HG03460 (cell line): Measurements from ENCODE around the gene PCBP3.

Experiments used
- ATAC-seq: cut with Tn5 transposase; IDR thresholded peaks from one replicate; pipeline ENCODE4 v1.9.1; 2021; ENCODE audit not compliant: unreplicated experiment

Gene PCBP3

DNA sequence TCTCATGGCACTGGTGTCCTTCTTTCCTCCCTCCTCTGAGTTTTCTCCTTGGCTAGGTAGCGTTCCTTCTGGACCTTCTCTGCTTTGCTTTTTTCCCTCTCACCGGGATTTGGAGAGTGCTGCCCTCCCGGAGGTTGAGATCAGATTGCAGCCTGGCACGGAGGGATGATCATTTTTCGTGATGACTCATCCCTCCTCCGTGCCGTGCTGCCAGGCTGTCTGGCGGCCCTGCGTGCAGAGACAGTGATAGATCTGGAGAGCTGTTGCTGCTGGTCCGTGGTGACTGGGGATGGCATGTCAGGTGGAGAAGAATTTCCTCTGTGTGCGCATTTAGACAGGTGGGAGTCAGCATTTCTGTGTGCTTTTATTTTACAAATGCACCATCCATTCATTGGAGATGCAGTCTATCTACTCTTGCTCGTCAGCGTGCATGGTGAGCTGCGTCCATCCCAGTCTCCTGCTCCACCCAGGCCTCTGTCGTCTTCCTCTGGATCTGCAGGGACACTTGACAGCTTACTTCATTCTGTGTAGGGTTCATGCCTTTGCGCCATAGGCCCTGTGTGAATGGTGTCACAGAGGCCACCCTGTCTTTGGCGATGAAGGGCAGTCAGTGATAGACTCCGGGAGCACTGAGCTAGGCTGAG lies 104.4 kb downstream of the PCBP3 start:
- no peak for ATAC-seq

- ATAC-seq: no peak
These were observed 105.1 kb downstream of the PCBP3 start for GRCh38 chr21:45748593-45748992.

GRCh38 chr21:45749974-45750373 lies 106.4 kb downstream of the PCBP3 start:
- ATAC-seq: no peak

GRCh38 chr21:45750936-45751335 lies 107.4 kb downstream of the PCBP3 start:
- ATAC-seq: no peak

DNA sequence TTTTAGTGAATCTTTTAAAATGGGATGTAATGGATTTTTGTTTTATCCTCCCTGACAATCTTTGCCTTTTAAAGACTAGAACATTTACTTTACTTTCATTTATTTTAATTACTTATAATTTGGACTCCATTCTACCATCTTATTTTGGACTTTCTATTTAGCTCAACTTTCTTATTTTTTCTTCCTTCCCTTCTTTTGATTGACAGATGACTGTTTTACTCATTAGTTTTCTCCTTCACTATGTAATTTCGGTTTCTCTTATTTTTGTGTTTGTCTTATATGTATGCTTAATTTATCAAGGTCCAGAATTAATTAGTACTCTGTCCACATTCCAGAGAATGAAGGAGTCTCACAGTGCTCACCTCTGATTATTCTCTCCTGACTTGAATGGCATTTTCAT lies 109.9 kb downstream of the PCBP3 start:
- no peak for ATAC-seq

DNA sequence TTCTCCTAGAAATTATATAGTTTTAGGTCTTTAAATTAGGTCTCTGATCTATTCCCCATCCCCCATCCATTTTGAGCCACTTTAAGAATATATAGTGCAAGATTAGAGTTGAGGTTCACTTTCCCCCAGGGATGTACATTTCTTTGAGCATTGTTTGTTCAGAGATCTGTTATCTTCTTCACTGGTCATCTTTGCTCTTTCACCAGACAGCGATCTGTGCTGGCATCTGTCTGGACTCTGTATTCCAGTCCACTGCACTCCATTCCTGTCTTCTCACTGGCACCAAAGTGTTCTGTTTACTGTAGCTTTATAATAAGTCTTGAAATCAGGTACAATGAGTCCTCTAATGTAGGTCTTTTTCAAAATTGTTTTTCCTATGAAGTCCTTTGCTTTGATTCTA lies 112.5 kb downstream of the PCBP3 start:
- no peak for ATAC-seq

- ATAC-seq: no peak
These were observed 113.1 kb downstream of the PCBP3 start for GRCh38 chr21:45756669-45757068.

DNA sequence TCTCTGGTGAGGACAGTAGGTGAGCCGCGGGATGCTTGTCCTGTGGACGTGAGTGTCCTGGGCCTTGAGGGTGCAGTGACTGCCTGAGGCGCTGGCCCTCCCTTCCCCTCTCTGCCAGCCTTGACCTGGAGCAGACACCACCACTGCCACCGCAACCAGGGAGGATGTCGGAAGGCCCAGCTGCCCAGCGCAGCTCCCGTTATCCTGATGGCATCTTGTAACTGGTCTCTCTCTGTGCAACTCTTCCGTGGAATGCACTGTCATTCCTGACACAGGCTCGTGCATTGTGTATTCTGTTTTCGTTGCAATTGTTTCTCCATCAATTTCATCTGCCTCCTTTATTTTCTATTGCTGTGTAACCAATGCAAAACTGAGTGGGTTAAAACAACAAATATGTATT lies 118.2 kb downstream of the PCBP3 start:
- ATAC-seq: no peak

GRCh38 chr21:45763074-45763473 lies 119.5 kb downstream of the PCBP3 start:
- ATAC-seq: no peak

GRCh38 chr21:45763506-45763905 lies 120.0 kb downstream of the PCBP3 start:
- no peak for ATAC-seq

GRCh38 chr21:45764792-45765191 lies 121.3 kb downstream of the PCBP3 start:
- ATAC-seq: no peak

- ATAC-seq: no peak
These were observed 121.8 kb downstream of the PCBP3 start for GRCh38 chr21:45765375-45765774.

DNA sequence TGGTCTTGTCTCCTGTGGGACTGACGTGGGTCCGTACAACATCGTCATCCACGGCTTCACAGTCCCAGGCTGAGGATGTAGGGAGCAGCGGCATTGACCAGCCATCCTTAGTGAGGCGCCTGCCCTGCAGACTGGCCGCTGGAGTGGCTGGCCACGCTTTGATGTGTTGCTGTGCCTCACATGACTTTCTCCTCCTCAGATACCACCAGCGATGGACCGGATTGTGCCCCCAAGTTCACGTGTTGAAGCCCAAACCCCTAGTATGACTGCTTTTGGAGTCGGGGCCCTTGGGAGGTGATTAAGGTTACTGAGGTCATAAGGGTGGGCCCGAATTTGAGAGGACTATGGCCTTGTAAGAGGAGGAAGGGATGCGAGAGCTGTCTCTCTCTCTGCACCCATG lies 122.5 kb downstream of the PCBP3 start:
- ATAC-seq: no peak

DNA sequence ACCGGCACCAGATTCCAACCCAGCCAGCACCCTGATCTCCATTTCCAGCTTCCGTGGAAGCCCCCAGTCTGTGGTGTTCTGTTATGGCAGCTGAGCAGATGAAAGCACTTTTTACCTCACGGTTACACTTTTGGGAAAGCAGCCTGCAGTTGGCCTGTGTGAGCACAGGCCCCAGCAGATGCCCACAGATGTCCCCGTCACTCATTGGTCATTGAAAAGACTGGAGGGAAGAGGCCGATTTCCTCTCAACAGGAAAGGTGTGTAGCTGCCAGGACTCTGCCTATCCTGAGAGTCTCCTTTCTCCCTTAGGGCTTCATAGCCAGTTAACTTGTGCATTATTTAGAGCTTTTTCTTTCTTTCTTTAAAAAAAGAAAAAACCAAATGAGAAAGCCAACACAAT lies 123.0 kb downstream of the PCBP3 start:
- no peak for ATAC-seq

GRCh38 chr21:45767071-45768006 lies 123.8 kb downstream of the PCBP3 start:
- no peak for ATAC-seq

GRCh38 chr21:45768011-45768739 lies 124.7 kb downstream of the PCBP3 start:
- no peak for ATAC-seq

GRCh38 chr21:45768740-45769048 lies 125.2 kb downstream of the PCBP3 start:
- no peak for ATAC-seq

DNA sequence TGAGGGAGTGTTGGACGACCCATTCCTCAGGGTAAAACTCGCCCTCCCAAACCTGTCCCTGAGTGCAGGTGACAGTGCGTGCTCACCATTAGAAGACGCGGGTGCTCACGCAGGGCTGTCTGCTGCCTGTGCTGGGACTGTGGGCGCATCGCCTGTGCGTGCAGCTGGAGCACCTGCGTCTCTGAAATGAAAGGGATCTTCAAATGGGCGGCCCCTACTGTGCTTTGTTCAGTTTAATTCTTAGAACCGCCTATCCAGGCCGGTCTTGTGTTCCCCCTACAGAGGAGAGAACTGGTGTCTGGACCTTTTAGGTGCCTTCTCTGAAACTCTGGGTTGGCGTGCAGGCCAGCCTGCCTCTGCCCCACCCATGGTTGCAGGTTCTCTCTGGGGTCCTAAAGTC lies 125.8 kb downstream of the PCBP3 start:
- ATAC-seq: no peak

DNA sequence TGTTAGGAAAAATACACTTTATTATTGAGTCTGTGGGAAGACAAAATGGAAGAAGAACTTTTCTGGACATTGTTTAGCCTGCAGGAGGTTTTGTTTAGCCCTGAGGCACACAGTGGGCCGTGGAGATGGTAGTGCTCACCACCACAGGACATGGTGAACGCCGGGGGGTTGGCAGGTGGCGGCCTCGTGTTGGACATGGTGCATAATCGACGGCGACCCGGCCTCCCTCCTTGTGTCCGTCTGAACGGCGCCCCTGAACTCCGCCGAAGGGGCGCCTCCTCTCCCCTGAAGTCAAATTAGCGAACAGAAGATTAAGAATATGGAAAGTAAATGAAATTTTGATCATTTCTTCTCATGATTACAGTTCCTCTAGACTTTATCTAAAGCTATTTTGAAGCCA lies 126.4 kb downstream of the PCBP3 start:
- ATAC-seq: no peak

GRCh38 chr21:45772180-45772579 lies 128.7 kb downstream of the PCBP3 start:
- no peak for ATAC-seq

DNA sequence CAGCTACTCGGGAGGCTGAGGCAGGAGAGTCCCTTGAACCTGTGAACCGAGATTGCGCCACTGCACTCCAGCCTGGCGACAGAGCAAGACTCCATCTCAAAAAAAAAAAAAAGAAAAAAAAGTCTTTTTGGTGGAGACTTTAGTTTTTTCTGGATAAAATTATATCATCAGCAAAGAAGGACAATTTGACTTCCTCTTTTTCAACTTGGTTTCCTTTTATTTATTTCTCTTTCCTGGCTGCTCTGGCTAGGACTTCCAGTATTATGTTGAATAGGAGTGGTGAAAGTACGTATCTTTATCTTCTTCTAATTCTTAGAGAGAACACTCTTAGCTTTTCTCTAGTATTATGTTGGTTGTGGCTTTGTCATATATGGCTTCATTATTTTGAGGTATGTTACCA lies 130.8 kb downstream of the PCBP3 start:
- no peak for ATAC-seq

- no peak for ATAC-seq
These were observed 133.4 kb downstream of the PCBP3 start for GRCh38 chr21:45776971-45777370.
